HUES48 (cell line): ENCODE measurements around the gene CAPN2.

Source experiments
- H3K27ac ChIP-seq: one replicate; pipeline ENCODE4 v1.7.0; 2013; ENCODE audit warnings: low read depth, low read length, inconsistent platforms
- H3K27me3 ChIP-seq: 2 replicates; pipeline ENCODE4 v1.6.1; 2013; ENCODE audit warnings: mild to moderate bottlenecking, low read length; ENCODE audit not compliant: control insufficient read depth, insufficient read depth
- H3K36me3 ChIP-seq: 2 replicates; pipeline ENCODE4 v1.6.1; 2013; ENCODE audit warnings: low read length; ENCODE audit not compliant: control insufficient read depth, insufficient read depth
- H3K4me1 ChIP-seq: 2 replicates; pipeline ENCODE4 v1.6.1; 2013; ENCODE audit warnings: mild to moderate bottlenecking, low read length; ENCODE audit not compliant: control insufficient read depth, insufficient read depth
- H3K4me3 ChIP-seq: 2 replicates; pipeline ENCODE4 v1.5.1; 2013; ENCODE audit warnings: mild to moderate bottlenecking, low read depth, low read length
- H3K9ac ChIP-seq: 2 replicates; pipeline ENCODE4 v1.6.1; 2013; ENCODE audit warnings: mild to moderate bottlenecking, low read depth, low read length, moderate library complexity
- H3K9me3 ChIP-seq: 2 replicates; pipeline ENCODE4 v1.6.1; 2013; ENCODE audit warnings: low read length; ENCODE audit not compliant: control insufficient read depth, insufficient read depth

Gene CAPN2

GRCh38 chr1:223712194-223712849 is at the start of gene CAPN2:
CAPN2 (plus strand) TSS chr1:223712539; CDS start chr1:223712641, 102 bp downstream.
- peak within 1 kb of the TSS; percentile 66 for H3K27ac ChIP-seq
- no peaks in the 10 kb centered on the region for H3K9me3 ChIP-seq
- no peaks in the 10 kb centered on the region for H3K36me3 ChIP-seq
- H3K27me3 ChIP-seq: peaks cover 60% of the 10 kb centered on the region
- peaks cover 19% of the 10 kb centered on the region for H3K4me1 ChIP-seq
- H3K9ac ChIP-seq: peak within 1 kb of the TSS; percentile 76
- peak within 1 kb of the TSS; percentile 83 for H3K4me3 ChIP-seq

DNA sequence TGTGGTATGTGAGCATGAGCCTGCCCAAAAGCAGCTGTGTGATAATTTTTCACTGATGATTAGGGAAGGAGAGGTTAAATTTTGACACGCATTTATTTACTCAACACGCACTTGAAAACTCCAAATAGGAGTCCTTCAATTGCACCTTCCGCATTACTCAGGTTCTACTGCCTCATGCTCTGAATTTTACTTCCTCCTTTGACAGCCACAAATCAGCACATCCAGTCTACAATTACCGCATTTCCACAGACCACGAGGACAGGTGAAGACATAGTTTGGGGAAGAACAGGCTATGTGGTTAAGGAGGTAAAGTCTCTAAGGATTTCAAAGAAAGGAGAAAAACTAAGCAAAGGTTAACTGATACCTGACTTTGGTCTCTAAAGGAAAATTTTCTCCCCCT is 49.4 kb upstream of the CAPN2 start:
- no peak overlapping the region for H3K4me3 ChIP-seq
- no peaks in the 10 kb centered on the region for H3K9me3 ChIP-seq
- no peak overlapping the region for H3K27ac ChIP-seq
- H3K27me3 ChIP-seq: no peaks in the 10 kb centered on the region
- no peak overlapping the region for H3K9ac ChIP-seq
- H3K4me1 ChIP-seq: no peaks in the 10 kb centered on the region
- H3K36me3 ChIP-seq: no peaks in the 10 kb centered on the region

GRCh38 chr1:223664106-223664505 is 48.2 kb upstream of the CAPN2 start:
- H3K9me3 ChIP-seq: no peaks in the 10 kb centered on the region
- no peaks in the 10 kb centered on the region for H3K4me1 ChIP-seq
- no peak overlapping the region for H3K4me3 ChIP-seq
- H3K36me3 ChIP-seq: no peaks in the 10 kb centered on the region
- H3K27ac ChIP-seq: no peak overlapping the region
- no peaks in the 10 kb centered on the region for H3K27me3 ChIP-seq
- H3K9ac ChIP-seq: no peak overlapping the region

DNA sequence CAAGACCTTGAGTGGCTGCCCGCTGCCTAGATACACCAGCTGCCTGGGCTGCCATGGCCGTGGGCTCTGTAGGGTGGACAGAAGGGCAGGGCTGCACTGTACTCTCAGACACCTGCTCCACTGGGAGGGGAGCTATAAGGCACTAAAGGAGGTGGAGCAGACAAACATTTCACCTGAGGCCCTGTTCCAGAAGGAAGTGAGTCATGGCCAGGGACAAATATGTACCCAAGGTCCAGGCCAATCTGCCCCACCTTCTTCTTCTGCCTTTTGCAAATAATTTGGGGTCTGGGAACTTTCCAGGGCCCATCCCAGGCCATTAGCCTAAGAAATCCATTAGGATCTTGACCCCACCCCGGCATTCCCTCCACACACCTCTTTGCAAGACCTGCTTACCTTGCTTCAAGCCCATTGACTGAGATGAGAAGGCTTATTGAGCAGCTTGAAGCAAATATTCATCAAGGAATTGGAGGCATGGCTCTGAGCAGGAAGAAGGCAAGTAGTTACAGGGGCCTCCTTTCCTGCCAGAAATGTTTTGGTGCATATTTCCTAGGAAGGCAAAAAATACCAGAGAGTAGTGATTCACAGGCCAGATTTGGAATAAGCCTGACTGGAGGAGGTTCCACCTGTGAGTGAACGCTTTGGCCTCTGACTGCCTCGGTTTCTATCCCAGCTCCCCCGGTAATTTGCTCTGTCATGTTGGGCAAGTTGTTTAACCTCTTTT is 46.6 kb upstream of the CAPN2 start, which contains the start of gene CAPN8:
TSS of gene CAPN8 (minus strand) at position 110 of the 721 bp plus-strand sequence. CDS start at position 55, 55 bp downstream.
- no peak within 1 kb of the TSS for H3K9ac ChIP-seq
- no peaks in the 10 kb centered on the region for H3K36me3 ChIP-seq
- no peak within 1 kb of the TSS for H3K27ac ChIP-seq
- no peak within 1 kb of the TSS for H3K4me3 ChIP-seq
- H3K27me3 ChIP-seq: no peaks in the 10 kb centered on the region
- H3K4me1 ChIP-seq: no peaks in the 10 kb centered on the region
- H3K9me3 ChIP-seq: no peaks in the 10 kb centered on the region

DNA sequence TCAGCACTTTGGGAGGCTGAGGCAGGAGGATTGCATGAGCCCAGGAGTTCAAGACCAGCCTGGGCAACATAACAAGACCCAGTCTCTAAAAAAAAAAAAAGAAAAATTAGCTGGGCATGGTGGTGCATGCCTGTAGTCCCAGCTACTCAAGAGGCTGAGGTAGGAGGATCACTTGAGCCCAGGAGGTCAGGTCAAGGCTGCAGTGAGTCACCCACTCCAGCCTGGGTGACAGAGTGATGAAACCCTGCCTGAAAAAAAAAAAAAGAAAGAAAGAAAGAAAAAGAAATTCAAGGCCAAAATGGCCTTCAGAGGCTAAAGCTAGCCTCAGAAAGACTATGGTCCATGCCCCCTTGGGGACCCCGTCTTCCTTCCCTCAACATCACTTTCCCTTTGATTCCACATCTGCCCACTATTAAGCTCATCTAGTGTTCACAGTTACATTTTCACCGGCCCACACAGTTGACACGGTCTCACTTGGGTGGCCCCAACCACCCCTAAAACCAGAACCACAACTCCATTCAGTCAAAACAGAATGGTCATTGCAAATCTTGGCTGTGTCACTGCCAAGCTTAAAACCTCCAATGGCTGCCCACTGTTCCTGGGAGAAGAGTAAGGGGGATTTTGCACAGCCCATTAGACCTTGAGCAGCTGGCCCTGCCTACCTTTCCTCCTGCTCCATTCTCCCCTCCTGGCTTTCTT is 44.7 kb upstream of the CAPN2 start:
- Histone ChIP-seq H3K4me3 (no peak overlapping the region), H3K27ac (no peak overlapping the region), H3K9ac (no peak overlapping the region), H3K4me1 (no peaks in the 10 kb centered on the region), H3K27me3 (no peaks in the 10 kb centered on the region), H3K9me3 (no peaks in the 10 kb centered on the region), H3K36me3 (no peaks in the 10 kb centered on the region)

DNA sequence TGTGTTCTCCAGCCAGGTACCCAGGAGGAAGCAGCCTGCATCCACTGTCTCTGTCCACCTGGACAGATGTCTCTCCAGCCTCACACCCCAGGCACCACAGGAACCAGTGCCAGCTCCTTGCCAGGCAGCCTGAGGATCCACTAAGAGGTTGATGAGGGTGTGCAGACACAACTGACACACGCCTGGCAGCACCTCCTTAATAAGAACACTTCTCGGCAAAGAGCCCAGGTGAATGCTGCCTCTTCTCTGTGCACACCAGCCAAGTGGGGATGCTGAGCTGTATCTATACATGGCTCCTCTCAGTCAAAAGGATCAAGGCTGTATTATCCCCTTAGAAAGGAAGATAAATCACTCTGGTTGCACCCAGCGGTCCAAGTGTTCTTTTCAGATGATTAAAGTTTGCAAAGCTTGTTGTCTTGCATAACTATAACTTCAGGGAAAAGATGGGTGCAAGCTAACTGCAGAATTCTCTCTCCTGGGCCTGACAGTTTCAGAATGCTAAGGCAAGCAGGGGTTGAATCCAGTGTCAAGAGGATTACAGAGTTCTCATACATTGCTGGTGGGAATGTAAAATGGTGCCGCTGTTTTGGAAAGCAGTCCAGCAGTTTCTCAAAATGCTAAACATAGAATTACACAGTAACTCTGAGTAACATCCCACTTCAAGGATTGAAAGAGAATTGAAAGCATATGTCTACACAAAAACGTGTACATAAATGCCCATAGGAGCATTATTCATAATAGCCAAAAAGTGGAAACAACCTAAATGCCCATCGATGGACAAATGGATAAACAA is 43.1 kb upstream of the CAPN2 start:
- Histone ChIP-seq H3K4me1 (no peaks in the 10 kb centered on the region), H3K36me3 (no peaks in the 10 kb centered on the region), H3K9ac (no peak overlapping the region), H3K4me3 (no peak overlapping the region), H3K27ac (no peak overlapping the region), H3K27me3 (no peaks in the 10 kb centered on the region), H3K9me3 (peaks cover 14% of the 10 kb centered on the region)

DNA sequence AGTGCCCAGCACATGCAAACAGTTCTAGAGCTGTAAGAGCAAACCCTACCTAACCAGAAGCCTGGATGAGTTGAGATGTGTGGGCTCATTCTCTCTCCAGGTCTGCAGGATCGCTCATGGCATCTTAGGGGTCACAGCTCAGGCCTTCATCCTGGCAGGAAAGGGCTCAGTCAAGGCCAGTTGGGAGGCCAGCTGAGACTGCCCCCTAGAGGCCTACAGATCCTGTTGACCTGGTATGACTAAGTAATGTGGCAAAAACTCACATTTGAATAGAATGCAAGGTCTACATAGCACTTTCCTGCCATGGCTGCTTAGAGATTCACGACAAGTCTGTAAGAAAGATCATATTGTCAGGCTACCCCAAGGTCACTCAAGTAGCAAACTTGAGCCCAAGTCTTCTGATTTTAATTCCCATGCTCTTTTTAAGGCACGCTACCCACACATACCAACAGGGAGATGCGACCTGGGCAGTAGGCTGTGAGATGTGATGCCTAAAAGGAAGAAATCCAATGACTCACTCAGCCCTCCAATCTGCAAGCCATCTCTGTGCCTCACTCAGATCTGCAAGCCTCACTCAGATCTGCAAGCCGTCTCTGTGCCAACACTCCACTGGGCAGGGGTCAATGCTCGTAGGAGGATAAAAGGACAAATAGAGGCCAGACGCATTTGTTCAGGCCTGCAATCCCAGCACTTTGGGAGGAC is 41.7 kb upstream of the CAPN2 start:
- H3K9ac ChIP-seq: no peak overlapping the region
- H3K36me3 ChIP-seq: no peaks in the 10 kb centered on the region

DNA sequence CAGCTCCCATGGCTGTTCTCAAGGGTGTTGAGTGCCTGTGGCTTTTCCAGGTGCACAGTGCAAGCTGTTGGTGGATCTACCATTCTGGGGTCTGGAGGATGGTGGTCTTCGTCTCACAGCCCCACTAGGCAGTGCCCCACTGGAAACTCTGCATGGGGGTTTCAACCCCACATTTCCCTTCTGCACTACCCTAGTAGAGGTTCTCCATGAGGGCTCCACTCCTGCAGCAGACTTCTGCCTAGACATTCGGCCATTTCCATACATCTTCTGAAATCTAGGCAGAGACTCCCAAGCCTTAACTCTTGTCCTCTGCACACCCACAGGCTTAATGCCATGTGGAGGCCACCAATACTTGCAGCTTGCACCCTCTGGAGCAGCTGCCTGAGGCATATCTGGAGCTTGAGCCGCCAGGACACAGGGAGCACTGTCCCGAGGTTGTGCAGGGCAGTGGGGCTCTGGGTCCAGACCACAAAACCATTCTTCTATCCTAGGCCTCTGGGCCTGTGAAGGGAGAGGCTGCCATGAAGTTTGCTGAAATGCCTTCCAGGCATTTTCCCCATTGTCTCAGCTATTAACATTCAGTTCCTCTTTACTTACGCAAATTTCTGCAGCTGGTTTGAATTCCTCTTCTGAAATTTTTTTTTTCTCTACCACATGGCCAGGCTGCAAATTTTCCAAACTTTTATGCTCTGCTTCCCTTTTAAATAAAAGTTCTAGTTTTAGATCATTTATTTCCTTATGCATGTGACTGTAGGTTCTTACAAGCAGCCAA is 38.0 kb upstream of the CAPN2 start:
- H3K36me3 ChIP-seq: no peaks in the 10 kb centered on the region
- H3K9ac ChIP-seq: no peak overlapping the region
- no peaks in the 10 kb centered on the region for H3K27me3 ChIP-seq
- peaks cover 21% of the 10 kb centered on the region for H3K9me3 ChIP-seq
- no peaks in the 10 kb centered on the region for H3K4me1 ChIP-seq
- no peak overlapping the region for H3K27ac ChIP-seq
- no peak overlapping the region for H3K4me3 ChIP-seq

More for the DNA sequence above, 41.7 kb upstream of the CAPN2 start:
- no peaks in the 10 kb centered on the region for H3K4me1 ChIP-seq
- H3K4me3 ChIP-seq: no peak overlapping the region
- H3K27ac ChIP-seq: no peak overlapping the region
- H3K27me3 ChIP-seq: no peaks in the 10 kb centered on the region
- H3K9me3 ChIP-seq: peaks cover 21% of the 10 kb centered on the region

DNA sequence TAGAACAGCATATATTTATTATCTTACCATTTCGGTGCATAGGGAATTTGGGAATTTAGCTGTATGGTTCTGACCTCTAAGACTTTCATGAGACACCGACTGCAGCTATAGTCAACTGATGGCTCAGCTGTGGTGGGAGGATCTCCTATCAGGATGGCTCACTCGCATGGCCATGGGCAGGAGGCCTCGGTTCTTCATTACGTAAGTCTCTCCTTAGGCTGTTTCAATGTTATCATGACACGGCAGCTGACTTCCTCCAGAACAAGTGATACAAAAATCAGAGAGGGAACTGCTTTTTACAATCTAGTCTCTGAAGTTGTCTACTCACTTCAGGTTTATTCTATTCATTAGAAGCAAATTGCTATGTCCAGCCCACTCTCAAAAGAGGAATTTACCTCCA is 33.5 kb upstream of the CAPN2 start:
- Histone ChIP-seq H3K4me3 (no peak overlapping the region), H3K27me3 (peaks cover 6% of the 10 kb centered on the region; the same call in 1 of the 2 replicates), H3K36me3 (no peaks in the 10 kb centered on the region), H3K27ac (no peak overlapping the region), H3K9ac (no peak overlapping the region), H3K4me1 (no peaks in the 10 kb centered on the region), H3K9me3 (peaks cover 11% of the 10 kb centered on the region)
